Pancreas (tissue), 10 donors: ENCODE results near the gene KIF3A. TPM values are rescaled to one million over a fixed set of nuclear protein-coding genes. Genes with fewer than 3 reads are reported as not detected.

Experiments used
- ATAC-seq, 4 donors: fragments of 200-7000 bp; cut with Tn5 transposase; one replicate each; pipeline versions ENCODE4 v1.8.0 to v1.9.1; 2020; ENCODE audit warnings: mild to moderate bottlenecking in 4 of 4, moderate library complexity in 4 of 4
- DNase-seq, 6 donors: peaks; one replicate each; pipeline ENCODE4 v3.0.0-alpha.2; 2020
- FAIRE-seq: peaks from 2 replicates; lab custom pipeline; 2012; peaks lifted over from hg19 to GRCh38; lab: Jason Lieb, UNC
- H3K27ac ChIP-seq, 4 donors: fragments of 200-600 bp; sonication (generic); 1 replicate in 3 of 4; 2 replicates in 1 of 4; pipeline versions ENCODE4 v1.5.0 to v1.8.0; 2020
- H3K27me3 ChIP-seq, 4 donors: fragments of 200-600 bp; one replicate each; pipeline ENCODE4 v1.8.0; 2021
- H3K36me3 ChIP-seq, 3 donors: fragments of 200-600 bp; sonication (generic) in 1 of 3; one replicate each; pipeline versions ENCODE4 v1.5.0 to v1.8.0; 2020 to 2021
- H3K4me1 ChIP-seq, 3 donors: fragments of 200-600 bp; one replicate each; pipeline ENCODE4 v1.8.0; 2021
- H3K4me3 ChIP-seq, 4 donors: fragments of 200-600 bp; sonication (generic) in 2 of 4; one replicate each; pipeline versions ENCODE4 v1.5.0 to v1.8.0; 2020 to 2021
- H3K9me3 ChIP-seq, 4 donors: fragments of 200-600 bp; one replicate each; pipeline ENCODE4 v1.8.0; 2021
- WGBS, 2 donors: extraction: QIAGEN DNeasy Blood & Tissue Kit; methylation state at CpG; one replicate each; pipeline ENCODE4 v1.1.7; 2013; 5-methylcytosine and 5-hydroxymethylcytosine counted together
- intact Hi-C, 3 donors: fragments of 100-400 bp; cut with DNase I; formaldehyde crosslinking; loops; one replicate each; pipeline versions ENCODE4 v1.11.1 to v1.14.2; 2022
- polyA plus RNA-seq, 2 donors: library from polyadenylated mRNA; stranded (reverse); fragments of 200-250 nt; gene quantifications; one replicate each; pipeline ENCODE4 v1.2.3, GENCODE V29; 2013
- total RNA-seq, 6 donors: library from RNA; stranded (reverse); fragmentation: NEBNext Ultra II Directional in 4 of 6; extraction: Animal tissue kit (Norgen Biotek cat#: 25700) in 4 of 6; gene quantifications; one replicate each; pipeline versions ENCODE4 v1.2.1 to v1.2.4, GENCODE V29; 2021 to 2023
- TF ChIP-seq, protein P1 (sequence below), 4 donors: fragments of 200-600 bp; sonication (generic) in 3 of 4; IDR thresholded peaks; one replicate each; pipeline versions ENCODE4 v1.5.0 to v1.8.0; 2021; ENCODE audit warnings: antibody characterized with exemption in 4 of 4
- donor health status: healthy with polysubstance abuse.
- donor health status: DM: no; HTN: no; CAD: no; lungs with moderate emphysema.
- donor health status: DM: no; HTN: no; CAD: no.
- donor health status: control.
- donor health status: control.
- donor health status: Bipolar disorder and iron deficiency.
- donor health status: DM: yes; HTN: yes; CAD: no.
- donor health status: DM: no; HTN: no; CAD: no.
- donor health status: DM: no; HTN: no; CAD: no.
- donor health status: DM: yes; HTN: yes; CAD: no.

The KIF3A gene
- total and polyA plus RNA-seq, 8 donors: 2.4 to 6.3 (median 4.1) TPM

- Histone ChIP-seq H3K4me3 (peak overlapping the region; percentile 63 to 92 (median 86)), H3K27ac (peak overlapping the region in 1 of 4 donors; percentile 80)
- intact Hi-C loops: no loop called here
Observed at GRCh38 chr5:132778129-132778528, 40.8 kb upstream of the KIF3A start.

GRCh38 chr5:132777209-132778069 lies 40.1 kb upstream of the KIF3A start, which contains the start of gene SEPTIN8:
TSS of gene SEPTIN8 (minus strand) at chr5:132777239. CDS start at chr5:132777137, 102 bp downstream.
- 1% methylated on average over 62 to 82 of the region's 82 CpGs for WGBS, 2 donors
- peak; percentile 71 to 78 (median 72) for ATAC-seq
- H3K9me3 ChIP-seq: no peaks in the 10 kb centered on the region
- H3K4me3 ChIP-seq: peak within 1 kb of the TSS; percentile 63 to 92 (median 86)
- H3K36me3 ChIP-seq: no peaks in the 10 kb centered on the region
- intact Hi-C loops: no loop called here
- no peak for FAIRE-seq
- TF ChIP-seq, protein P1, sequence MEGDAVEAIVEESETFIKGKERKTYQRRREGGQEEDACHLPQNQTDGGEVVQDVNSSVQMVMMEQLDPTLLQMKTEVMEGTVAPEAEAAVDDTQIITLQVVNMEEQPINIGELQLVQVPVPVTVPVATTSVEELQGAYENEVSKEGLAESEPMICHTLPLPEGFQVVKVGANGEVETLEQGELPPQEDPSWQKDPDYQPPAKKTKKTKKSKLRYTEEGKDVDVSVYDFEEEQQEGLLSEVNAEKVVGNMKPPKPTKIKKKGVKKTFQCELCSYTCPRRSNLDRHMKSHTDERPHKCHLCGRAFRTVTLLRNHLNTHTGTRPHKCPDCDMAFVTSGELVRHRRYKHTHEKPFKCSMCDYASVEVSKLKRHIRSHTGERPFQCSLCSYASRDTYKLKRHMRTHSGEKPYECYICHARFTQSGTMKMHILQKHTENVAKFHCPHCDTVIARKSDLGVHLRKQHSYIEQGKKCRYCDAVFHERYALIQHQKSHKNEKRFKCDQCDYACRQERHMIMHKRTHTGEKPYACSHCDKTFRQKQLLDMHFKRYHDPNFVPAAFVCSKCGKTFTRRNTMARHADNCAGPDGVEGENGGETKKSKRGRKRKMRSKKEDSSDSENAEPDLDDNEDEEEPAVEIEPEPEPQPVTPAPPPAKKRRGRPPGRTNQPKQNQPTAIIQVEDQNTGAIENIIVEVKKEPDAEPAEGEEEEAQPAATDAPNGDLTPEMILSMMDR (IDR thresholded peaks at IDR 0.05): no peak
- peaks cover 0 to 14% (median 6%) of the 10 kb centered on the region in 3 donors for H3K4me1 ChIP-seq
- no peaks in the 10 kb centered on the region for H3K27me3 ChIP-seq
- DNase-seq: peak; percentile 43 to 83 (median 54)
- peak within 1 kb of the TSS; percentile 35 to 80 (median 68) for H3K27ac ChIP-seq

More at GRCh38 chr5:132778129-132778528, 40.8 kb upstream of the KIF3A start:
- Histone ChIP-seq H3K27me3 (no peaks in the 10 kb centered on the region), H3K4me1 (peaks cover 0 to 14% (median 6%) of the 10 kb centered on the region in 3 donors), H3K36me3 (no peaks in the 10 kb centered on the region), H3K9me3 (no peaks in the 10 kb centered on the region)
- TF ChIP-seq, protein P1 (IDR thresholded peaks at IDR 0.05): no peak
- FAIRE-seq (no peak), DNase-seq (no peak), ATAC-seq (no peak)
- 53 to 67% methylated on average over 4 of the region's 4 CpGs for WGBS, 2 donors

DNA sequence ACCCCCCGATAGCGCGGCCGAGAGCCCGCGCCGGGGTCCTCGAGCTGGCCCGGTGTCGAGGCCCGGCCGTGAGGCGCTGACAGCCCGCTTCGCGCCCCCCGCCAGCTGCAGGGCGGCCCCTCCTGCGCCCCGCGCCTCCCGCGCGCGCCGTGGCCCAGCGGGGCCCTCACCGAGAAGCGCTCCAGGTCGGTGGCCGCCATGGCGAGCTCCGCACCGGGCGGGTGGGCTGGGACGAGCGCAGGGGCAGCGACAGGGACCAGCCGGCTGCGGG lies 39.5 kb upstream of the KIF3A start:
- intact Hi-C loops: no loop called here
- FAIRE-seq: no peak
- H3K27ac ChIP-seq: peak overlapping the region; percentile 35 to 80 (median 68)
- H3K4me3 ChIP-seq: peak overlapping the region; percentile 63 to 92 (median 86)
- WGBS, 2 donors: 0 to 1% methylated on average over 19 to 40 of the region's 40 CpGs
- DNase-seq: no peak
- TF ChIP-seq, protein P1 (IDR thresholded peaks at IDR 0.05): no peak
- ATAC-seq: peak in 1 of 4 donors; percentile 37
- H3K27me3 ChIP-seq: no peaks in the 10 kb centered on the region
- H3K36me3 ChIP-seq: no peaks in the 10 kb centered on the region
- peaks cover 0 to 14% (median 6%) of the 10 kb centered on the region in 3 donors for H3K4me1 ChIP-seq
- H3K9me3 ChIP-seq: no peaks in the 10 kb centered on the region

DNA sequence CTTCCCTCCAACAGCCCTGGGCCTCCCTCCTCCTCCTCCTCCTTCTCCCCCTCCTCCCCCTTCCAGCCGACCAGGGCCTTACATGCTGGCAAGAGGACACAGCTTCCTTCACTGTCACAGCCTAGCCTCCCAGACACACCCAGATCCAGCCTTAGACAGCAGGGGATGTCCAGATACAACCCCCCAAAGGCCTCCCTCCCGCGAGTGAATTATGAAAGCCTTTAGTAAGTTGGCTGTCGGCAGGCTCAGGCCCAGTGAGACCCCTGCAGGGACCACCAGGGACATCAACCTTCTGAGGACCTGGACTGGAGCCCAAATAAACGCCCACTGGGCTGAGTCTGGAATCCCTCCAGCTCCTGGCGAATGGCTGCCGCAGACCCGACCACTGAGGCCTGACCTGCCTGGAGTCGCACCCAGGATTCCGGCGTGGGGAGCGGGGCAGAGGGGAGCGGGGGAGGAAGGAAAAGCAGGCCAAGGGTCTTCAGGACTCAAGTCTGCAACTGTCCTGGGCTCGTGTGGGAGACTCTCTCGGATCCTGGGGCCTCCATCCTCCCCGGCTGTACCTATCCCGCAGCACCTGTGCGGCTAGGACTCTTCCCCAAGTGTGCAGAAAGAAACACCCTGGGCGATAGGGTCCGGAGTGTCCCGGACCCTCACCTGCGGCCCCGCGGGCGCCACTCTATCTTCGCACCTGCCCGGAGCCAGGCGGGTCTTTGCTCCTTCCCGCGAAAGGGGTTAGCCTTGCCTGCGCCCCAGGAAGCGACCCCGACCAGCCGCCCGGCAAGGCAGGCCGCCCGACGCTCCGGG lies 39.0 kb upstream of the KIF3A start:
- FAIRE-seq (no peak), DNase-seq (peak in 3 of 6 donors; percentile 24 to 34 (median 30)), ATAC-seq (peak; percentile 9 to 59 (median 35))
- TF ChIP-seq, protein P1 (IDR thresholded peaks at IDR 0.05): no peak
- Histone ChIP-seq H3K27ac (peak overlapping the region in 3 of 4 donors; percentile 65 to 80 (median 72)), H3K9me3 (no peaks in the 10 kb centered on the region), H3K36me3 (no peaks in the 10 kb centered on the region), H3K27me3 (no peaks in the 10 kb centered on the region), H3K4me3 (peak overlapping the region; percentile 63 to 92 (median 86)), H3K4me1 (peaks cover 0 to 14% (median 6%) of the 10 kb centered on the region in 3 donors)
- 4 to 7% methylated on average over 27 to 39 of the region's 39 CpGs for WGBS, 2 donors
- intact Hi-C loops: no loop called here
